HTERT RPE-1 (cell line): ENCODE measurements around the gene PIGU.

Experiments
- in situ Hi-C: fragments of 300-500 bp; cut with MboI; formaldehyde crosslinking; loops from 4 replicates; pipeline ENCODE4 v1.14.3; 2020; ENCODE audit warnings: low sequenced_read_pairs

The PIGU gene

GRCh38 chr20:34560141-34560523, 116.8 kb downstream of the PIGU start:
- in situ Hi-C loops: no loop called here

GRCh38 chr20:34559311-34560140, 117.4 kb downstream of the PIGU start:
- in situ Hi-C loops: no loop called here

GRCh38 chr20:34558320-34559218, 118.3 kb downstream of the PIGU start, which contains the start of gene MAP1LC3A:
MAP1LC3A (plus strand) TSS chr20:34558718; CDS start chr20:34558869, 151 bp downstream.
- in situ Hi-C loops: no loop called here

GRCh38 chr20:34557936-34558319, 119.0 kb downstream of the PIGU start:
- in situ Hi-C loops: no loop called here

GRCh38 chr20:34553366-34553867, 123.5 kb downstream of the PIGU start:
- in situ Hi-C loops: no loop called here

- in situ Hi-C loops: no loop called here
Observed at GRCh38 chr20:34552569-34552968, 124.3 kb downstream of the PIGU start.

GRCh38 chr20:34549929-34550305, 127.0 kb downstream of the PIGU start:
- in situ Hi-C loops: no loop called here

GRCh38 chr20:34549291-34549928, 127.5 kb downstream of the PIGU start:
- in situ Hi-C loops: no loop called here

- in situ Hi-C loops: no loop called here
Observed at GRCh38 chr20:34547844-34548613, 128.9 kb downstream of the PIGU start.

- in situ Hi-C loops: no loop called here
Observed at GRCh38 chr20:34546751-34547181, 130.1 kb downstream of the PIGU start.

GRCh38 chr20:34544109-34544796, 132.6 kb downstream of the PIGU start:
- in situ Hi-C loops: no loop called here

- in situ Hi-C loops: no loop called here
Observed at GRCh38 chr20:34543463-34544056, 133.3 kb downstream of the PIGU start.

GRCh38 chr20:34542439-34542838, 134.5 kb downstream of the PIGU start:
- in situ Hi-C loops: no loop called here

GRCh38 chr20:34541917-34542316, 135.0 kb downstream of the PIGU start:
- in situ Hi-C loops: no loop called here

GRCh38 chr20:34541264-34541901, 135.5 kb downstream of the PIGU start:
- in situ Hi-C loops: no loop called here

GRCh38 chr20:34540596-34541263, 136.2 kb downstream of the PIGU start:
- in situ Hi-C loops: no loop called here

- in situ Hi-C loops: no loop called here
Observed at GRCh38 chr20:34539756-34540155, 137.1 kb downstream of the PIGU start.

- in situ Hi-C loops: no loop called here
Observed at GRCh38 chr20:34538671-34539123, 138.2 kb downstream of the PIGU start.
